ENCODE results near the gene UHRF2. TPM values are rescaled to one million over a fixed set of nuclear protein-coding genes. Genes with fewer than 3 reads are reported as not detected.
A peak's percentile ranks its signal among the peaks of the same experiment; 100 is the strongest.

UHRF2 gene
- total and polyA plus RNA-seq, 2 of the 13 experiments (the other 11 are each of a cell fraction or from before 2014, with no cell fraction given), result 42.1 to 44.2 TPM

GRCh38 chr9:6552033-6552432 is 139.0 kb downstream of the UHRF2 start:
- DNase-seq (ENCODE audit: low spot score), result peak; percentile 29
- intact Hi-C loops (cut with micrococcal nuclease; ENCODE audit: unreplicated experiment) (no loop called here), in situ Hi-C loops (cut with HindIII; ENCODE audit: extremely low pct_ligation_motif_present, low pct_unique_long_range_greater_than_20kb) (no loop called here)
- no TSS peak for BruUV-seq (replicated peaks)
- ATAC-seq, result peak; percentile 78
- CTCF ChIA-PET (ENCODE audit: low intra/inter-chr PET ratio, low total read pairs), result no interaction called here
- H3K9ac ChIP-seq (ENCODE audit: insufficient read depth, low read depth, low read length), result no peak overlapping the region
- FAIRE-seq, result no peak
- H3K36me3 ChIP-seq (replicated peaks in 1 of 2; ENCODE audit: control insufficient read depth in 1 of 2, insufficient read depth in 2 of 2, low read length in 2 of 2), result peaks cover 12 to 40% of the 10 kb centered on the region in 2 experiments; a peak in 4 of 5 replicates
- no peaks in the 10 kb centered on the region for H3K79me2 ChIP-seq (ENCODE audit: insufficient read depth, low read length)
- no peak overlapping the region for H3K4me3 ChIP-seq (replicated peaks in 1 of 3; ENCODE audit: insufficient read depth in 1 of 3, low read depth in 2 of 3, low read length in 3 of 3)
- H3K4me1 ChIP-seq (ENCODE audit: insufficient read depth, low read length), result peaks cover 14% of the 10 kb centered on the region
- H3K27ac ChIP-seq (ENCODE audit: extremely low read length, insufficient read depth, low read length), result peak overlapping the region; percentile 45
- no peak overlapping the region for H3K4me2 ChIP-seq (ENCODE audit: low read depth, low read length)
- no peak overlapping the region for H2AFZ ChIP-seq (ENCODE audit: low read length)
- POLR2A ChIA-PET, result no interaction called here
- WGBS (ENCODE audit: low lambda C conversion rate), result 97% methylated on average over 3 of the region's 3 CpGs
- H3K9me3 ChIP-seq (ENCODE audit: low read length), result no peaks in the 10 kb centered on the region
- H4K20me1 ChIP-seq (ENCODE audit: insufficient read depth, low read length), result no peaks in the 10 kb centered on the region
- no peaks in the 10 kb centered on the region for H3K27me3 ChIP-seq (ENCODE audit: control insufficient read depth in 1 of 2, insufficient read depth in 2 of 2, low read length in 2 of 2)
- no peak for TF ChIP-seq ZSCAN29 (CRISPR knock-in tag; conservative IDR thresholded peaks at IDR 0.05)
- no peak for TF ChIP-seq YY1 (IDR thresholded peaks at IDR 0.05; ENCODE audit: insufficient read depth, insufficient replicate concordance, low read depth, low read length)
- no peak for TF ChIP-seq ZKSCAN8 (CRISPR knock-in tag; IDR thresholded peaks at IDR 0.05; ENCODE audit: borderline replicate concordance)
- TF ChIP-seq, protein P1, sequence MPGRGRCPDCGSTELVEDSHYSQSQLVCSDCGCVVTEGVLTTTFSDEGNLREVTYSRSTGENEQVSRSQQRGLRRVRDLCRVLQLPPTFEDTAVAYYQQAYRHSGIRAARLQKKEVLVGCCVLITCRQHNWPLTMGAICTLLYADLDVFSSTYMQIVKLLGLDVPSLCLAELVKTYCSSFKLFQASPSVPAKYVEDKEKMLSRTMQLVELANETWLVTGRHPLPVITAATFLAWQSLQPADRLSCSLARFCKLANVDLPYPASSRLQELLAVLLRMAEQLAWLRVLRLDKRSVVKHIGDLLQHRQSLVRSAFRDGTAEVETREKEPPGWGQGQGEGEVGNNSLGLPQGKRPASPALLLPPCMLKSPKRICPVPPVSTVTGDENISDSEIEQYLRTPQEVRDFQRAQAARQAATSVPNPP (CRISPR knock-in tag; IDR thresholded peaks at IDR 0.05), result no peak
- no peak for TF ChIP-seq ZNF883 (CRISPR knock-in tag; IDR thresholded peaks at IDR 0.05; ENCODE audit: not compliant biosample characterization)
- TF ChIP-seq ETS1 (CRISPR knock-in tag; IDR thresholded peaks at IDR 0.05), result no peak
- TF ChIP-seq ZFP90 (CRISPR knock-in tag; IDR thresholded peaks at IDR 0.05; ENCODE audit: borderline replicate concordance), result peak; percentile 54; the same call in 1 of the 2 replicates
- no peak for TF ChIP-seq ZNF317 (CRISPR knock-in tag; IDR thresholded peaks at IDR 0.05)
- no peak for TF ChIP-seq KAT7 (CRISPR knock-in tag; IDR thresholded peaks at IDR 0.05; ENCODE audit: borderline replicate concordance)
- no peak for TF ChIP-seq SRF (IDR thresholded peaks at IDR 0.05; ENCODE audit: low read depth, low read length)
- TF ChIP-seq BCL6 (CRISPR knock-in tag; IDR thresholded peaks at IDR 0.05), result no peak
- no peak for TF ChIP-seq TCF7 (IDR thresholded peaks at IDR 0.05; ENCODE audit: low read depth)
- TF ChIP-seq ZNF577 (CRISPR knock-in tag; IDR thresholded peaks at IDR 0.05; ENCODE audit: borderline replicate concordance, low read depth), result no peak
- TF ChIP-seq, protein P2, sequence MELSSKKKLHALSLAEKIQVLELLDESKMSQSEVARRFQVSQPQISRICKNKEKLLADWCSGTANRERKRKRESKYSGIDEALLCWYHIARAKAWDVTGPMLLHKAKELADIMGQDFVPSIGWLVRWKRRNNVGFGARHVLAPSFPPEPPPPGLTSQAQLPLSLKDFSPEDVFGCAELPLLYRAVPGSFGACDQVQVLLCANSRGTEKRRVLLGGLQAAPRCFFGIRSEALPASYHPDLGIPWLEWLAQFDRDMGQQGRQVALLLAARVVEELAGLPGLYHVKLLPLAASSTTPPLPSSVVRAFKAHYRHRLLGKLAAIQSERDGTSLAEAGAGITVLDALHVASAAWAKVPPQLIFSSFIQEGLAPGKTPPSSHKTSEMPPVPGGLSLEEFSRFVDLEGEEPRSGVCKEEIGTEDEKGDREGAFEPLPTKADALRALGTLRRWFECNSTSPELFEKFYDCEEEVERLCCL (CRISPR knock-in tag; IDR thresholded peaks at IDR 0.05; ENCODE audit: borderline replicate concordance), result no peak
- no peak for TF ChIP-seq GMEB1 (CRISPR knock-in tag; IDR thresholded peaks at IDR 0.05; ENCODE audit: borderline replicate concordance)
- no peak for TF ChIP-seq YEATS2 (CRISPR knock-in tag; IDR thresholded peaks at IDR 0.05; ENCODE audit: borderline replicate concordance)
- TF ChIP-seq TAF1 (CRISPR knock-in tag; IDR thresholded peaks at IDR 0.05), result no peak
- no peak for TF ChIP-seq DBP (CRISPR knock-in tag; IDR thresholded peaks at IDR 0.05; ENCODE audit: not compliant biosample characterization)
